Fibroblast of lung (primary cell): ENCODE results near the gene STOML2.

Source experiments
- CTCF ChIP-seq, 2 donors: IDR thresholded peaks in 1 of 2; conservative IDR thresholded peaks in 1 of 2; 1 replicate in 1 of 2; 2 replicates in 1 of 2; pipeline ENCODE4 v1.5.1; 2011 to 2012; ENCODE audit warnings: low read length in 2 of 2, control low read depth in 1 of 2, inconsistent platforms in 1 of 2, low read depth in 1 of 2, mild to moderate bottlenecking in 1 of 2
- EZH2 ChIP-seq: IDR thresholded peaks from 2 replicates; pipeline ENCODE4 v1.5.1; 2012; ENCODE audit warnings: low read length, control low read depth, mild to moderate bottlenecking; ENCODE audit errors: missing control alignments

GRCh38 chr9:35070823-35071813 lies 31.8 kb downstream of the STOML2 start:
- no peak for TF ChIP-seq EZH2
- no peak for TF ChIP-seq CTCF (conservative IDR thresholded peaks at IDR 0.05 in 1 of 2, IDR thresholded peaks at IDR 0.05 in 1 of 2; ENCODE audit: low read depth in 1 of 2, low read length in 2 of 2)
